Activated CD4-positive, alpha-beta memory T cell treated with anti-CD3 and anti-CD28 coated beads for 36 hours (primary cell): ENCODE measurements around the gene CACNA1C. TPM values are rescaled to one million over a fixed set of nuclear protein-coding genes. Genes with fewer than 3 reads are reported as not detected.

Source experiments
- CTCF ChIA-PET: fragments of 350-600 bp; sonication (Branson Sonifier 250); formaldehyde crosslinking; loops from one replicate; lab custom pipeline; 2021; ENCODE audit warnings: antibody characterized with exemption, inconsistent platforms; lab: Charles Lee
- POLR2A ChIA-PET: fragments of 350-600 bp; sonication (Branson Sonifier 250); formaldehyde crosslinking; loops from one replicate; lab custom pipeline; 2021; ENCODE audit warnings: antibody characterized with exemption; lab: Charles Lee
- DNase-seq: peaks from one replicate; pipeline ENCODE4 v3.0.0-alpha.2; 2020
- H3K27ac Mint-ChIP-seq: one replicate; pipeline ENCODE4 v1.8.0; 2021; ENCODE audit warnings: mixed read lengths
- H3K27me3 Mint-ChIP-seq: one replicate; pipeline ENCODE4 v1.8.0; 2021; ENCODE audit warnings: mixed read lengths
- H3K36me3 Mint-ChIP-seq: one replicate; pipeline ENCODE4 v1.8.0; 2021; ENCODE audit warnings: mixed read lengths
- H3K4me1 Mint-ChIP-seq: one replicate; pipeline ENCODE4 v1.8.0; 2021; ENCODE audit warnings: low read depth, mixed read lengths
- H3K4me3 Mint-ChIP-seq: one replicate; pipeline ENCODE4 v1.8.0; 2021; ENCODE audit warnings: mild to moderate bottlenecking, mixed read lengths
- H3K9me3 Mint-ChIP-seq: one replicate; pipeline ENCODE4 v1.8.0; 2021; ENCODE audit warnings: mixed read lengths
- intact Hi-C: fragments of 100-400 bp; cut with micrococcal nuclease; formaldehyde crosslinking; loops from one replicate; pipeline ENCODE4 v1.15.1; 2023
- total RNA-seq, 2 experiments: library from RNA; stranded (reverse); gene quantifications; one replicate each; pipeline ENCODE4 v1.2.3, GENCODE V29; 2021

CACNA1C gene
- total RNA-seq, 2 experiments from 2014 or later: 0.07 to 0.12 TPM

GRCh38 chr12:2526371-2526770 lies 473.6 kb downstream of the CACNA1C start:
- ChIA-PET CTCF (interaction anchor here (0.6 kb wide), 1 partner anchor 85 kb away, joined by 4 read pairs; no protein-coding TSS in a partner anchor), POLR2A (no interaction called here)
- Mint-ChIP-seq H3K4me1 (no peaks in the 10 kb centered on the region), H3K4me3 (no peak overlapping the region), H3K9me3 (no peaks in the 10 kb centered on the region), H3K27me3 (peaks cover 5% of the 10 kb centered on the region), H3K27ac (no peak overlapping the region), H3K36me3 (no peaks in the 10 kb centered on the region)
- intact Hi-C loops: no loop called here
- DNase-seq: no peak

GRCh38 chr12:2528001-2528400 lies 475.2 kb downstream of the CACNA1C start:
- no peaks in the 10 kb centered on the region for H3K27me3 Mint-ChIP-seq
- H3K27ac Mint-ChIP-seq: no peak overlapping the region
- no peaks in the 10 kb centered on the region for H3K4me1 Mint-ChIP-seq
- CTCF ChIA-PET: no interaction called here
- H3K36me3 Mint-ChIP-seq: no peaks in the 10 kb centered on the region
- intact Hi-C loops: no loop called here
- POLR2A ChIA-PET: no interaction called here
- no peak for DNase-seq
- no peak overlapping the region for H3K4me3 Mint-ChIP-seq
- H3K9me3 Mint-ChIP-seq: no peaks in the 10 kb centered on the region

- ChIA-PET CTCF (no interaction called here), POLR2A (no interaction called here)
- DNase-seq: no peak
- H3K4me3 Mint-ChIP-seq: no peak overlapping the region
- H3K36me3 Mint-ChIP-seq: no peaks in the 10 kb centered on the region
- intact Hi-C loops: no loop called here
- H3K27ac Mint-ChIP-seq: no peak overlapping the region
- H3K4me1 Mint-ChIP-seq: no peaks in the 10 kb centered on the region
- no peaks in the 10 kb centered on the region for H3K9me3 Mint-ChIP-seq
- no peaks in the 10 kb centered on the region for H3K27me3 Mint-ChIP-seq
These were observed 477.0 kb downstream of the CACNA1C start for GRCh38 chr12:2529807-2530206.

GRCh38 chr12:2531371-2531770 lies 478.6 kb downstream of the CACNA1C start:
- no peak for DNase-seq
- H3K36me3 Mint-ChIP-seq: no peaks in the 10 kb centered on the region
- H3K27ac Mint-ChIP-seq: no peak overlapping the region
- no peaks in the 10 kb centered on the region for H3K9me3 Mint-ChIP-seq
- intact Hi-C loops: no loop called here
- CTCF ChIA-PET: no interaction called here
- no peaks in the 10 kb centered on the region for H3K4me1 Mint-ChIP-seq
- POLR2A ChIA-PET: no interaction called here
- H3K27me3 Mint-ChIP-seq: no peaks in the 10 kb centered on the region
- no peak overlapping the region for H3K4me3 Mint-ChIP-seq

- Mint-ChIP-seq H3K9me3 (no peaks in the 10 kb centered on the region), H3K27ac (no peak overlapping the region), H3K27me3 (no peaks in the 10 kb centered on the region), H3K36me3 (no peaks in the 10 kb centered on the region), H3K4me3 (no peak overlapping the region), H3K4me1 (no peaks in the 10 kb centered on the region)
- CTCF ChIA-PET: no interaction called here
- intact Hi-C loops: no loop called here
- POLR2A ChIA-PET: no interaction called here
- no peak for DNase-seq
These were observed 480.2 kb downstream of the CACNA1C start for GRCh38 chr12:2533036-2533435.

GRCh38 chr12:2535583-2536204 lies 482.9 kb downstream of the CACNA1C start:
- CTCF ChIA-PET: no interaction called here
- Mint-ChIP-seq H3K4me3 (no peak overlapping the region), H3K27me3 (no peaks in the 10 kb centered on the region), H3K36me3 (no peaks in the 10 kb centered on the region), H3K4me1 (no peaks in the 10 kb centered on the region), H3K9me3 (no peaks in the 10 kb centered on the region), H3K27ac (no peak overlapping the region)
- intact Hi-C loops: no loop called here
- POLR2A ChIA-PET: no interaction called here
- no peak for DNase-seq

GRCh38 chr12:2536724-2537123 lies 483.9 kb downstream of the CACNA1C start:
- POLR2A ChIA-PET: no interaction called here

GRCh38 chr12:2537868-2538541 lies 485.2 kb downstream of the CACNA1C start:
- POLR2A ChIA-PET: no interaction called here
- DNase-seq: no peak
- intact Hi-C loops: no loop called here
- Mint-ChIP-seq H3K36me3 (no peaks in the 10 kb centered on the region), H3K4me3 (no peak overlapping the region), H3K9me3 (no peaks in the 10 kb centered on the region), H3K4me1 (no peaks in the 10 kb centered on the region), H3K27me3 (peaks cover 5% of the 10 kb centered on the region), H3K27ac (no peak overlapping the region)
- CTCF ChIA-PET: interaction anchor here (0.6 kb wide), 1 partner anchor 177 kb away, joined by 3 read pairs; no protein-coding TSS in a partner anchor

More at GRCh38 chr12:2536724-2537123, 483.9 kb downstream of the CACNA1C start:
- Mint-ChIP-seq H3K36me3 (no peaks in the 10 kb centered on the region), H3K4me1 (no peaks in the 10 kb centered on the region), H3K27me3 (peaks cover under 1% of the 10 kb centered on the region), H3K4me3 (no peak overlapping the region), H3K9me3 (no peaks in the 10 kb centered on the region), H3K27ac (no peak overlapping the region)
- intact Hi-C loops: no loop called here
- CTCF ChIA-PET: no interaction called here
- DNase-seq: no peak

GRCh38 chr12:2539938-2540337 lies 487.2 kb downstream of the CACNA1C start:
- no peak overlapping the region for H3K4me3 Mint-ChIP-seq
- ChIA-PET POLR2A (no interaction called here), CTCF (no interaction called here)
- intact Hi-C loops: no loop called here
- no peaks in the 10 kb centered on the region for H3K9me3 Mint-ChIP-seq
- no peak overlapping the region for H3K27ac Mint-ChIP-seq
- peaks cover 11% of the 10 kb centered on the region for H3K4me1 Mint-ChIP-seq
- H3K27me3 Mint-ChIP-seq: peaks cover 7% of the 10 kb centered on the region
- H3K36me3 Mint-ChIP-seq: no peaks in the 10 kb centered on the region
- no peak for DNase-seq

- intact Hi-C loops: no loop called here
- no peaks in the 10 kb centered on the region for H3K9me3 Mint-ChIP-seq
These were observed 487.8 kb downstream of the CACNA1C start for GRCh38 chr12:2540535-2540941.

GRCh38 chr12:2541631-2542204 lies 488.9 kb downstream of the CACNA1C start:
- Mint-ChIP-seq H3K4me3 (no peak overlapping the region), H3K27me3 (peaks cover 7% of the 10 kb centered on the region), H3K4me1 (peaks cover 11% of the 10 kb centered on the region), H3K9me3 (no peaks in the 10 kb centered on the region), H3K36me3 (no peaks in the 10 kb centered on the region), H3K27ac (no peak overlapping the region)
- DNase-seq: no peak
- ChIA-PET POLR2A (no interaction called here), CTCF (no interaction called here)
- intact Hi-C loops: no loop called here

More at GRCh38 chr12:2540535-2540941, 487.8 kb downstream of the CACNA1C start:
- Mint-ChIP-seq H3K27ac (no peak overlapping the region), H3K36me3 (no peaks in the 10 kb centered on the region), H3K4me3 (no peak overlapping the region), H3K27me3 (peaks cover 7% of the 10 kb centered on the region), H3K4me1 (peaks cover 11% of the 10 kb centered on the region)
- DNase-seq: no peak
- POLR2A ChIA-PET: no interaction called here
- CTCF ChIA-PET: no interaction called here

- peaks cover 11% of the 10 kb centered on the region for H3K4me1 Mint-ChIP-seq
- peaks cover 7% of the 10 kb centered on the region for H3K27me3 Mint-ChIP-seq
- H3K9me3 Mint-ChIP-seq: no peaks in the 10 kb centered on the region
- CTCF ChIA-PET: interaction anchor here (0.8 to 1.6 kb wide), 2 partner anchors 36 to 39 kb away, joined by 3 to 4 read pairs; no protein-coding TSS in a partner anchor
- intact Hi-C loops: no loop called here
- POLR2A ChIA-PET: no interaction called here
- H3K36me3 Mint-ChIP-seq: no peaks in the 10 kb centered on the region
- peak; percentile 41 for DNase-seq
- H3K27ac Mint-ChIP-seq: peak overlapping the region; percentile 73
- no peak overlapping the region for H3K4me3 Mint-ChIP-seq
These were observed 491.0 kb downstream of the CACNA1C start for GRCh38 chr12:2543801-2544200.
